HEK293 (cell line): Measurements from ENCODE around the gene SLC6A1.

Experiments
- CTCF ChIP-seq: fragments of 450-650 bp; formaldehyde crosslinking; IDR thresholded peaks from 2 replicates; pipeline ENCODE4 v1.5.1; 2016; ENCODE audit warnings: missing biosample characterization, missing genetic modification characterization
- MEIS1 ChIP-seq: sonication (generic); formaldehyde crosslinking; IDR thresholded peaks from 2 replicates; pipeline ENCODE4 v1.8.1; 2022; ENCODE audit warnings: missing genetic modification reagents, mild to moderate bottlenecking, borderline replicate concordance
- ZNF146 ChIP-seq: fragments of 450-650 bp; formaldehyde crosslinking; IDR thresholded peaks from 2 replicates; pipeline ENCODE4 v1.5.1; 2016; ENCODE audit warnings: missing biosample characterization, missing genetic modification characterization
- ZNF19 ChIP-seq: fragments of 450-650 bp; formaldehyde crosslinking; IDR thresholded peaks from 2 replicates; pipeline ENCODE4; 2016; ENCODE audit warnings: missing biosample characterization, missing genetic modification characterization, low read depth
- ZNF423 ChIP-seq: fragments of 450-650 bp; formaldehyde crosslinking; IDR thresholded peaks from 2 replicates; pipeline ENCODE4 v1.5.1; 2016; ENCODE audit warnings: missing biosample characterization, missing genetic modification characterization
- ZNF692 ChIP-seq: fragments of 450-650 bp; formaldehyde crosslinking; IDR thresholded peaks from 2 replicates; pipeline ENCODE4 v1.5.1; 2016; ENCODE audit warnings: missing biosample characterization, missing genetic modification characterization
- ZNF792 ChIP-seq: fragments of 450-650 bp; formaldehyde crosslinking; IDR thresholded peaks from 2 replicates; pipeline ENCODE4 v1.5.1; 2016; ENCODE audit warnings: missing biosample characterization, missing genetic modification characterization

- no peak for TF ChIP-seq CTCF (tag by site-specific recombination)
- TF ChIP-seq ZNF19 (tag by site-specific recombination): no peak
- no peak for TF ChIP-seq MEIS1 (CRISPR knock-in tag)
- no peak for TF ChIP-seq ZNF792 (tag by site-specific recombination)
- TF ChIP-seq ZNF692 (tag by site-specific recombination): no peak
- no peak for TF ChIP-seq ZNF423
- no peak for TF ChIP-seq ZNF146
Observed at GRCh38 chr3:10962481-10963036, 30.0 kb upstream of the SLC6A1 start.
